Measurements from ENCODE around the gene CLSTN3.

DNA sequence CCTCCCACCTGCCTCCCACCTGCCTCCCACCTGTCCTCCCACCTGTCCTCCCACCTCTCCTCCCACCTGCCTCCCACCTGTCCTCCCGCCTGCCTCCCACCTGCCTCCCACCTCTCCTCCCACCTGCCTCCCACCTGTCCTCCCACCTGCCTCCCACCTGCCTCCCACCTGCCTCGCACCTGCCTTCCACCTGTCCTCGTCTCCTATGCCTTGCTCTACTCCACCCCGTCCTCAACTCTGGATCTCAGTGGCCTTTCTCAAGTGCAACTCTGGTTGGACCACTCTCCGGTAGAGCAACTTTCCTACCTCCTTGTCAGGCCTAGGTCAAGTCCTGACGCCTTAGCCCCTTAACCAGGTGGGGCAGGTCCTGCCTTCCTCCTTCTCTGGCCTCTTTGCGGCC is 30.0 kb downstream of the CLSTN3 start:
- no peak for TF ChIP-seq SIN3A (IDR thresholded peaks at IDR 0.05; ENCODE audit: borderline replicate concordance, insufficient read depth, low read length)
- no peak for TF ChIP-seq TAF1 (IDR thresholded peaks at IDR 0.05; ENCODE audit: borderline replicate concordance, insufficient read depth, low read length)
- TF ChIP-seq REST (IDR thresholded peaks at IDR 0.05; ENCODE audit: insufficient read depth in 1 of 2, low read depth in 2 of 2, low read length in 2 of 2) = no peak
- no peak for TF ChIP-seq POLR2AphosphoS5 (IDR thresholded peaks at IDR 0.05; ENCODE audit: low read depth, low read length)
- no peak for TF ChIP-seq FOXP2 (optimal IDR thresholded peaks at IDR 0.05; ENCODE audit: borderline replicate concordance, extremely low read depth, extremely low read length, insufficient read depth)

Data from PFSK-1 (cell line).